CD4-positive, alpha-beta T cell treated with Interleukin-2 at 100 ng/mL for 4 hours (primary cell): ENCODE measurements around the gene CALY.

ENCODE experiments used
- DNase-seq: peaks from one replicate; pipeline ENCODE4 v3.0.0-alpha.2; 2020; ENCODE audit warnings: low spot score

The CALY gene

GRCh38 chr10:133351408-133352318 is 15.0 kb upstream of the CALY start:
- no peak for DNase-seq

- no peak for DNase-seq
These were observed 14.2 kb upstream of the CALY start for GRCh38 chr10:133350950-133351329.

GRCh38 chr10:133350283-133350949 is 13.7 kb upstream of the CALY start:
- no peak for DNase-seq

- DNase-seq = no peak
These were observed 12.9 kb upstream of the CALY start for GRCh38 chr10:133349577-133350011.

GRCh38 chr10:133349160-133349568 is 12.5 kb upstream of the CALY start:
- no peak for DNase-seq

- DNase-seq = no peak
These were observed 11.2 kb upstream of the CALY start for GRCh38 chr10:133347710-133348517.

GRCh38 chr10:133346413-133346812 is 9.7 kb upstream of the CALY start:
- DNase-seq = no peak

GRCh38 chr10:133344236-133344635 is 7.5 kb upstream of the CALY start:
- DNase-seq = no peak

- DNase-seq = no peak
These were observed 6.9 kb upstream of the CALY start for GRCh38 chr10:133343558-133343957.

GRCh38 chr10:133342942-133343341 is 6.2 kb upstream of the CALY start:
- DNase-seq = no peak

GRCh38 chr10:133341983-133342382 is 5.3 kb upstream of the CALY start:
- no peak for DNase-seq

GRCh38 chr10:133339708-133340380 is 3.1 kb upstream of the CALY start:
- no peak for DNase-seq

- DNase-seq = no peak
These were observed 1.7 kb upstream of the CALY start for GRCh38 chr10:133338080-133339071.

- DNase-seq = no peak
These were observed 652 bp upstream of the CALY start for GRCh38 chr10:133337370-133337725.

- no peak for DNase-seq
These were observed 549 bp downstream of the CALY start for GRCh38 chr10:133336118-133336576.

- DNase-seq = peak; percentile 75
These were observed 1.2 kb downstream of the CALY start for GRCh38 chr10:133335246-133336117.

GRCh38 chr10:133334503-133335245 is 2.0 kb downstream of the CALY start:
- no peak for DNase-seq

GRCh38 chr10:133332936-133333699 is 3.6 kb downstream of the CALY start:
- no peak for DNase-seq
